Neuronal stem cell (in vitro differentiated cells): Measurements from ENCODE around the gene TBC1D22B.
A peak's percentile ranks its signal among the peaks of the same experiment; 100 is the strongest.
"Not testable (repeated sequence)": the region's sequence is repeated elsewhere in the genome, so short reads cannot be mapped to it uniquely, and the experiment has no call there.

Experiments used
- DNase-seq: peaks from one replicate; pipeline ENCODE4 v3.0.0-alpha.2; 2013; ENCODE audit warnings: low spot score
- H2AFZ ChIP-seq: one replicate; pipeline ENCODE4 v1.6.1; 2013; ENCODE audit warnings: mild to moderate bottlenecking, low read length, inconsistent platforms
- H2AK5ac ChIP-seq: 2 replicates; pipeline ENCODE4 v1.6.1; 2013; ENCODE audit warnings: low read depth, mild to moderate bottlenecking, inconsistent platforms, low read length, moderate library complexity, mixed read lengths
- H2BK120ac ChIP-seq: 2 replicates; pipeline ENCODE4 v1.6.1; 2013; ENCODE audit warnings: low read depth, mild to moderate bottlenecking, inconsistent platforms, low read length, moderate library complexity, mixed read lengths
- H2BK12ac ChIP-seq: one replicate; pipeline ENCODE4 v1.6.1; 2013; ENCODE audit warnings: low read length, inconsistent platforms
- H2BK15ac ChIP-seq: 2 replicates; pipeline ENCODE4 v1.6.1; 2013; ENCODE audit warnings: mild to moderate bottlenecking, low read length, inconsistent platforms, mixed read lengths
- H2BK5ac ChIP-seq: one replicate; pipeline ENCODE4 v1.6.1; 2013; ENCODE audit warnings: inconsistent platforms, mild to moderate bottlenecking, low read length, moderate library complexity
- H3K14ac ChIP-seq: one replicate; pipeline ENCODE4 v1.6.1; 2013; ENCODE audit warnings: low read length, inconsistent platforms
- H3K18ac ChIP-seq: 2 replicates; pipeline ENCODE4 v1.6.1; 2013; ENCODE audit warnings: low read length, inconsistent platforms
- H3K23ac ChIP-seq: 2 replicates; pipeline ENCODE4 v1.6.1; 2013; ENCODE audit warnings: low read depth, mild to moderate bottlenecking, mixed read lengths, low read length, inconsistent platforms; ENCODE audit not compliant: poor library complexity
- H3K27ac ChIP-seq: replicated peaks from 3 replicates; pipeline ENCODE4 v1.5.1; 2013; ENCODE audit warnings: low read length, inconsistent platforms
- H3K27me3 ChIP-seq, 3 experiments: 2 replicates each; pipeline ENCODE4 v1.6.1; 2013; ENCODE audit warnings: low read length in 3 of 3, mild to moderate bottlenecking in 2 of 3, inconsistent platforms in 1 of 3, low read depth in 1 of 3, mixed read lengths in 1 of 3, moderate library complexity in 1 of 3; ENCODE audit not compliant: control insufficient read depth in 3 of 3, insufficient read depth in 3 of 3
- H3K36me3 ChIP-seq, 2 donors: replicated peaks in 1 of 2; 2 replicates each; pipeline ENCODE4 v1.6.1; 2013; ENCODE audit warnings: low read length in 2 of 2; ENCODE audit not compliant: control insufficient read depth in 2 of 2, insufficient read depth in 2 of 2
- H3K4ac ChIP-seq: 2 replicates; pipeline ENCODE4 v1.6.1; 2013; ENCODE audit warnings: inconsistent platforms, mild to moderate bottlenecking, low read length, moderate library complexity
- H3K4me1 ChIP-seq, 2 donors: 1 replicate in 1 of 2; 2 replicates in 1 of 2; pipeline ENCODE4 v1.6.1; 2013; ENCODE audit warnings: low read length in 2 of 2, low read depth in 1 of 2; ENCODE audit not compliant: control insufficient read depth in 2 of 2, insufficient read depth in 1 of 2
- H3K4me2 ChIP-seq: one replicate; pipeline ENCODE4 v1.6.1; 2013; ENCODE audit warnings: mild to moderate bottlenecking, low read length, inconsistent platforms; ENCODE audit not compliant: insufficient read depth, poor library complexity, severe bottlenecking
- H3K4me3 ChIP-seq, 2 donors: 2 replicates each; pipeline ENCODE4 v1.5.1; 2013; ENCODE audit warnings: low read length in 2 of 2, mild to moderate bottlenecking in 2 of 2, inconsistent platforms in 1 of 2, moderate library complexity in 1 of 2
- H3K79me1 ChIP-seq: one replicate; pipeline ENCODE4 v1.6.1; 2013; ENCODE audit warnings: low read depth, mild to moderate bottlenecking, inconsistent platforms, low read length, moderate library complexity
- H3K9ac ChIP-seq: one replicate; pipeline ENCODE4 v1.6.1; 2013; ENCODE audit warnings: mild to moderate bottlenecking, low read depth, low read length, inconsistent platforms; ENCODE audit not compliant: poor library complexity
- H3K9me3 ChIP-seq, 2 donors: replicated peaks in 1 of 2; 2 replicates each; pipeline versions ENCODE3 to v1.6.1; 2013; ENCODE audit warnings: low read length in 2 of 2, mild to moderate bottlenecking in 2 of 2, inconsistent platforms in 1 of 2, low read depth in 1 of 2, mixed read lengths in 1 of 2, moderate library complexity in 1 of 2; ENCODE audit not compliant: control insufficient read depth in 2 of 2, insufficient read depth in 1 of 2
- H4K8ac ChIP-seq: one replicate; pipeline ENCODE4 v1.6.1; 2013; ENCODE audit warnings: low read depth, mild to moderate bottlenecking, inconsistent platforms, low read length, moderate library complexity
- H4K91ac ChIP-seq: one replicate; pipeline ENCODE4 v1.6.1; 2013; ENCODE audit warnings: low read length, low read depth, mild to moderate bottlenecking, inconsistent platforms; ENCODE audit not compliant: poor library complexity
- WGBS, 2 donors: extraction: QIAGEN DNeasy Blood & Tissue Kit; methylation state at CpG; one replicate each; pipeline ENCODE4 v1.1.7; 2013; ENCODE audit warnings: missing lambda C conversion rate in 2 of 2, mixed read lengths in 1 of 2; ENCODE audit not compliant: insufficient read length in 2 of 2, insufficient replicate concordance in 1 of 2; ENCODE audit errors: extremely low coverage in 2 of 2; 5-methylcytosine and 5-hydroxymethylcytosine counted together

The TBC1D22B gene

GRCh38 chr6:37344308-37344707 lies 86.7 kb downstream of the TBC1D22B start:
- H2BK15ac ChIP-seq: no peak overlapping the region
- no peaks in the 10 kb centered on the region for H3K27me3 ChIP-seq
- H3K36me3 ChIP-seq: no peaks in the 10 kb centered on the region
- H3K27ac ChIP-seq: no peak overlapping the region
- no peak overlapping the region for H2BK12ac ChIP-seq
- H3K9me3 ChIP-seq: no peaks in the 10 kb centered on the region
- no peak overlapping the region for H2BK5ac ChIP-seq
- H3K4me1 ChIP-seq: no peaks in the 10 kb centered on the region
- H4K8ac ChIP-seq: no peak overlapping the region
- no peak overlapping the region for H3K4me2 ChIP-seq
- no peak for DNase-seq
- no peak overlapping the region for H3K4me3 ChIP-seq
- no peak overlapping the region for H3K9ac ChIP-seq
- no peak overlapping the region for H3K4ac ChIP-seq
- no peaks in the 10 kb centered on the region for H3K79me1 ChIP-seq
- H2BK120ac ChIP-seq: no peak overlapping the region
- no peak overlapping the region for H2AFZ ChIP-seq
- no CpG with 5 or more reads among the region's 3 CpGs for WGBS, 2 donors
- H2AK5ac ChIP-seq: no peak overlapping the region
- no peak overlapping the region for H3K14ac ChIP-seq
- no peak overlapping the region for H3K18ac ChIP-seq
- no peak overlapping the region for H3K23ac ChIP-seq
- no peak overlapping the region for H4K91ac ChIP-seq

GRCh38 chr6:37345804-37346203 lies 88.2 kb downstream of the TBC1D22B start:
- not testable (repeated sequence) for H2AK5ac ChIP-seq, DNase-seq, H3K4ac ChIP-seq, H3K4me2 ChIP-seq, H2BK12ac ChIP-seq, H2BK5ac ChIP-seq, H2BK15ac ChIP-seq, H2BK120ac ChIP-seq, H3K4me1 ChIP-seq, H3K4me3 ChIP-seq, H4K91ac ChIP-seq, H3K9me3 ChIP-seq, H2AFZ ChIP-seq, H3K14ac ChIP-seq, H3K9ac ChIP-seq, H3K27ac ChIP-seq, H3K79me1 ChIP-seq, H3K23ac ChIP-seq, H4K8ac ChIP-seq, H3K27me3 ChIP-seq, H3K18ac ChIP-seq, H3K36me3 ChIP-seq
- WGBS, 2 donors: no CpG with 5 or more reads among the region's 3 CpGs

- H3K14ac ChIP-seq: no peak overlapping the region
- no peak overlapping the region for H3K4me2 ChIP-seq
- no peak overlapping the region for H3K18ac ChIP-seq
- peak overlapping the region; percentile 48 for H2AFZ ChIP-seq
- H3K27ac ChIP-seq: no peak overlapping the region
- H4K91ac ChIP-seq: no peak overlapping the region
- no peak overlapping the region for H2AK5ac ChIP-seq
- no peak overlapping the region for H2BK120ac ChIP-seq
- no peaks in the 10 kb centered on the region for H3K4me1 ChIP-seq
- no peak for DNase-seq
- no peak overlapping the region for H2BK15ac ChIP-seq
- H3K9me3 ChIP-seq: no peaks in the 10 kb centered on the region
- H3K9ac ChIP-seq: no peak overlapping the region
- no peak overlapping the region for H2BK12ac ChIP-seq
- no peaks in the 10 kb centered on the region for H3K27me3 ChIP-seq
- H2BK5ac ChIP-seq: no peak overlapping the region
- no peak overlapping the region for H3K23ac ChIP-seq
- H3K79me1 ChIP-seq: no peaks in the 10 kb centered on the region
- no CpG with 5 or more reads among the region's 3 CpGs for WGBS, 2 donors
- no peak overlapping the region for H3K4me3 ChIP-seq
- no peak overlapping the region for H3K4ac ChIP-seq
- H4K8ac ChIP-seq: no peak overlapping the region
- H3K36me3 ChIP-seq: no peaks in the 10 kb centered on the region
These were observed 89.6 kb downstream of the TBC1D22B start for GRCh38 chr6:37347177-37347576.

GRCh38 chr6:37347670-37348111 lies 90.1 kb downstream of the TBC1D22B start:
- Histone ChIP-seq H2BK120ac (no peak overlapping the region), H2BK15ac (no peak overlapping the region), H3K9me3 (no peaks in the 10 kb centered on the region), H3K27ac (no peak overlapping the region), H2AFZ (peak overlapping the region; percentile 48), H4K91ac (no peak overlapping the region), H3K36me3 (no peaks in the 10 kb centered on the region), H3K14ac (no peak overlapping the region), H3K4ac (no peak overlapping the region), H3K9ac (no peak overlapping the region), H3K18ac (no peak overlapping the region), H3K4me3 (no peak overlapping the region), H2AK5ac (no peak overlapping the region), H3K4me1 (no peaks in the 10 kb centered on the region), H3K23ac (no peak overlapping the region), H3K4me2 (no peak overlapping the region), H3K79me1 (no peaks in the 10 kb centered on the region), H2BK5ac (no peak overlapping the region), H3K27me3 (no peaks in the 10 kb centered on the region), H2BK12ac (no peak overlapping the region), H4K8ac (no peak overlapping the region)
- WGBS, 2 donors: no CpG with 5 or more reads among the region's 4 CpGs
- DNase-seq: no peak
